Mesenchymal stem cell (in vitro differentiated cells and primary cell): ENCODE measurements around the gene NACC2.

ENCODE experiments used
- DNase-seq: peaks from one replicate; pipeline ENCODE4 v3.0.0-alpha.2; 2013
- H2AFZ ChIP-seq: one replicate; pipeline ENCODE4 v1.6.1; 2013; ENCODE audit warnings: low read depth, mild to moderate bottlenecking, control low read depth, inconsistent platforms, low read length, moderate library complexity
- H2AK5ac ChIP-seq: 2 replicates; pipeline ENCODE4 v1.6.1; 2013; ENCODE audit warnings: low read length, moderate library complexity, mild to moderate bottlenecking, inconsistent platforms; ENCODE audit not compliant: severe bottlenecking
- H2BK120ac ChIP-seq: one replicate; pipeline ENCODE4 v1.6.1; 2013; ENCODE audit warnings: low read depth, mild to moderate bottlenecking, inconsistent platforms, low read length, moderate library complexity
- H2BK12ac ChIP-seq, 2 experiments: one replicate each; pipeline ENCODE4 v1.6.1; 2013; ENCODE audit warnings: inconsistent platforms in 2 of 2, low read length in 2 of 2, mild to moderate bottlenecking in 2 of 2, moderate library complexity in 2 of 2, control low read depth in 1 of 2
- H2BK15ac ChIP-seq: one replicate; pipeline ENCODE4 v1.6.1; 2013; ENCODE audit warnings: mild to moderate bottlenecking, low read depth, inconsistent platforms; ENCODE audit not compliant: poor library complexity, severe bottlenecking
- H2BK5ac ChIP-seq: 2 replicates; pipeline ENCODE4 v1.6.1; 2013; ENCODE audit warnings: low read depth, mild to moderate bottlenecking, low read length, control low read depth, inconsistent platforms; ENCODE audit not compliant: poor library complexity, severe bottlenecking
- H3K14ac ChIP-seq, 2 experiments: one replicate each; pipeline ENCODE4 v1.6.1; 2013; ENCODE audit warnings: inconsistent platforms in 2 of 2, low read length in 2 of 2, control low read depth in 1 of 2, mild to moderate bottlenecking in 1 of 2, moderate library complexity in 1 of 2
- H3K18ac ChIP-seq, 2 experiments: one replicate each; pipeline ENCODE4 v1.6.1; 2013; ENCODE audit warnings: inconsistent platforms in 2 of 2, low read length in 2 of 2, control low read depth in 1 of 2, low read depth in 1 of 2, mild to moderate bottlenecking in 1 of 2
- H3K23ac ChIP-seq, 2 experiments: one replicate each; pipeline ENCODE4 v1.6.1; 2013; ENCODE audit warnings: inconsistent platforms in 2 of 2, low read length in 2 of 2, mild to moderate bottlenecking in 2 of 2, moderate library complexity in 2 of 2, control low read depth in 1 of 2
- H3K27ac ChIP-seq: 2 replicates; pipeline ENCODE4 v1.5.1; 2013; ENCODE audit warnings: mild to moderate bottlenecking, moderate library complexity, low read length, control low read depth, inconsistent platforms; ENCODE audit not compliant: poor library complexity, severe bottlenecking
- H3K27me3 ChIP-seq, 2 experiments: 2 replicates each; pipeline versions ENCODE4 v1.6.1 to v1.7.0; 2013; ENCODE audit warnings: low read length in 2 of 2, mild to moderate bottlenecking in 2 of 2, moderate library complexity in 2 of 2, control low read depth in 1 of 2, inconsistent platforms in 1 of 2; ENCODE audit not compliant: control insufficient read depth in 1 of 2, insufficient read depth in 1 of 2
- H3K36me3 ChIP-seq, 2 experiments: 2 replicates each; pipeline versions ENCODE4 v1.6.1 to v1.7.0; 2013; ENCODE audit warnings: low read length in 2 of 2, control low read depth in 1 of 2, inconsistent platforms in 1 of 2, low read depth in 1 of 2, mild to moderate bottlenecking in 1 of 2; ENCODE audit not compliant: insufficient read depth in 2 of 2, control insufficient read depth in 1 of 2
- H3K4ac ChIP-seq, 2 experiments: one replicate each; pipeline ENCODE4 v1.6.1; 2013; ENCODE audit warnings: inconsistent platforms in 2 of 2, low read length in 2 of 2, mild to moderate bottlenecking in 2 of 2, moderate library complexity in 2 of 2, control low read depth in 1 of 2, low read depth in 1 of 2
- H3K4me1 ChIP-seq: 2 replicates; pipeline ENCODE4 v1.6.1; 2013; ENCODE audit warnings: low read depth, low read length, control low read depth; ENCODE audit not compliant: control insufficient read depth, insufficient read depth
- H3K4me2 ChIP-seq: 2 replicates; pipeline ENCODE4 v1.6.1; 2013; ENCODE audit warnings: low read length, mild to moderate bottlenecking, inconsistent platforms; ENCODE audit not compliant: poor library complexity, severe bottlenecking
- H3K4me3 ChIP-seq, 2 experiments: 2 replicates each; pipeline versions ENCODE4 v1.5.1 to v1.7.0; 2013; ENCODE audit warnings: low read length in 2 of 2, mild to moderate bottlenecking in 2 of 2, control low read depth in 1 of 2, low read depth in 1 of 2; ENCODE audit not compliant: insufficient read depth in 1 of 2
- H3K79me1 ChIP-seq: replicated peaks from 2 replicates; pipeline ENCODE4 v1.6.1; 2013; ENCODE audit warnings: mild to moderate bottlenecking, control low read depth, low read length, inconsistent platforms; ENCODE audit not compliant: poor library complexity, severe bottlenecking
- H3K9ac ChIP-seq: 2 replicates; pipeline ENCODE4 v1.7.0; 2013; ENCODE audit warnings: mild to moderate bottlenecking, low read length, moderate library complexity
- H3K9me3 ChIP-seq: 2 replicates; pipeline ENCODE4 v1.7.0; 2013; ENCODE audit warnings: mild to moderate bottlenecking, low read length; ENCODE audit not compliant: control insufficient read depth
- H4K8ac ChIP-seq: one replicate; pipeline ENCODE4 v1.6.1; 2013; ENCODE audit warnings: inconsistent platforms, mild to moderate bottlenecking, low read length, moderate library complexity
- H4K91ac ChIP-seq: one replicate; pipeline ENCODE4 v1.6.1; 2013; ENCODE audit warnings: mild to moderate bottlenecking, low read length, inconsistent platforms
- WGBS: methylation state at CpG from one replicate; pipeline ENCODE4 v1.1.7; 2013; ENCODE audit warnings: mixed read lengths; 5-methylcytosine and 5-hydroxymethylcytosine counted together

NACC2 gene

DNA sequence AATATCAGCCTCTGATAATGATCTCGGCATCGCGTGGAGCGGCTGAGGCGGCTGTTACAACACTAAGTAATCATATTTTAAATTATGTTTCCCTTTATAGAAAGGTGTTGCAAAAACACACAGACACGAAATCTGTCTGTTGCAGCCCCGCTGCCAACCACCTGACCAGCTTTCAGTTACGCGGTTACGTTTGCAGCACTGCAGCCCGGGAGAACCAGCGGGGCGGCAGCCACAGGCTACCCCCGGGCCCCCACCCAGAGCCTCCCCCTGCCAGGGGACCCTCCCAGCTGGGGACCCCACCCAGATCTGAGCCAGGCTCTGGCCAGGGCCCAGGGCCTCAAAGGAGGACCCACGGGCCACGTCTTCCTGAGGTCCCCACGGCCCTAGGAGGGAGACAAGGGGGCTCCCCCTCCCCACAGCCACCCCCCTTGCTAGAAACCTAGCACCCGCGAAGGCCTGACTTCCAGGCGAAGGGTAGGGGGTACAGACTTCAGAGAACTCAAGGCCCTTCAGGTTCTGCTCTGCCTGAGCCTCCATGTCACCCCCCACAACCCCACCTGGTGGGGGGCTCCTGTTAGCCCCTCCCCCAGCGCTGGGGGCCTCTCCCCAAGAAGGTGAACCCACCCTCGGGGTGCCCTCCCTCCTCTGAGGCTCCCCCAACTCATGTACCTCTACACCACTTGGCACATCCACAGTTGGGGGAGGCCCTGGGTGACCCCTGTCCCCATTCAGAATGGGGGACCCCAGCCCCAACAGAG, 6.0 kb downstream of the NACC2 start:
- H3K36me3 ChIP-seq, result peaks cover 5 to 55% of the 10 kb centered on the region in 2 experiments
- no peak for DNase-seq
- H2BK5ac ChIP-seq, result no peak overlapping the region
- H3K27me3 ChIP-seq, result no peaks in the 10 kb centered on the region
- no peak overlapping the region for H3K27ac ChIP-seq
- peaks cover 22% of the 10 kb centered on the region for H3K79me1 ChIP-seq
- no peak overlapping the region for H4K91ac ChIP-seq
- no peak overlapping the region for H4K8ac ChIP-seq
- no peak overlapping the region for H3K18ac ChIP-seq
- peak overlapping the region; percentile 13 for H2BK120ac ChIP-seq
- no peak overlapping the region for H3K9ac ChIP-seq
- no peak overlapping the region for H2AK5ac ChIP-seq
- peaks cover 65% of the 10 kb centered on the region for H3K4me1 ChIP-seq
- no peak overlapping the region for H2AFZ ChIP-seq
- no peak overlapping the region for H3K14ac ChIP-seq
- 85% methylated on average over 17 of the region's 22 CpGs for WGBS
- H3K4me3 ChIP-seq, result no peak overlapping the region
- no peak overlapping the region for H3K4me2 ChIP-seq
- H3K4ac ChIP-seq, result no peak overlapping the region
- H2BK12ac ChIP-seq, result peak overlapping the region in 1 of 2 experiments; percentile 7
- H3K23ac ChIP-seq, result no peak overlapping the region
- no peaks in the 10 kb centered on the region for H3K9me3 ChIP-seq
- no peak overlapping the region for H2BK15ac ChIP-seq

DNA sequence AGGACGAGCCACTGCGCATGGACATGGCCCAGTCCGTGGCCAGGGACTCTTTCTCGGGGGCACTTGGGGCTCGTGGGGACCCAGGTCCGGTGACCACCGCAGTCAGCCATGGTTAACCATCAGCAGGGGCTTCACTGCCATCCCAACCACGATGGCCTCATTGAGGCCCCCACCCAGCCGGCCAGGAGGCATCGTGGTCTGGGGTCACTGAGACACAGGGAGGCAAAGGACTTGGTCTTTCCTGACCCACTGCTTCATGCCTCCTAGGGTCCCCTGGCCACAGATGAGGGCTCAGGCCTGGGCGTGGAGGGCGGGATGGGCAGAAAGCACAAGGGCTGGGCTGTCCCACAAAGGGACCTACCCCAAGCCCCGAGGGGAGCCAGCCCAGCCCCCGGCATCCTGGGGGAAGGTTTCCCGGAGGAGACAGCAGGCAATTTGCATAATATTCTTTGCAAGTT, 6.6 kb downstream of the NACC2 start:
- DNase-seq, result no peak
- H3K9ac ChIP-seq, result no peak overlapping the region
- H3K27me3 ChIP-seq, result no peaks in the 10 kb centered on the region

DNA sequence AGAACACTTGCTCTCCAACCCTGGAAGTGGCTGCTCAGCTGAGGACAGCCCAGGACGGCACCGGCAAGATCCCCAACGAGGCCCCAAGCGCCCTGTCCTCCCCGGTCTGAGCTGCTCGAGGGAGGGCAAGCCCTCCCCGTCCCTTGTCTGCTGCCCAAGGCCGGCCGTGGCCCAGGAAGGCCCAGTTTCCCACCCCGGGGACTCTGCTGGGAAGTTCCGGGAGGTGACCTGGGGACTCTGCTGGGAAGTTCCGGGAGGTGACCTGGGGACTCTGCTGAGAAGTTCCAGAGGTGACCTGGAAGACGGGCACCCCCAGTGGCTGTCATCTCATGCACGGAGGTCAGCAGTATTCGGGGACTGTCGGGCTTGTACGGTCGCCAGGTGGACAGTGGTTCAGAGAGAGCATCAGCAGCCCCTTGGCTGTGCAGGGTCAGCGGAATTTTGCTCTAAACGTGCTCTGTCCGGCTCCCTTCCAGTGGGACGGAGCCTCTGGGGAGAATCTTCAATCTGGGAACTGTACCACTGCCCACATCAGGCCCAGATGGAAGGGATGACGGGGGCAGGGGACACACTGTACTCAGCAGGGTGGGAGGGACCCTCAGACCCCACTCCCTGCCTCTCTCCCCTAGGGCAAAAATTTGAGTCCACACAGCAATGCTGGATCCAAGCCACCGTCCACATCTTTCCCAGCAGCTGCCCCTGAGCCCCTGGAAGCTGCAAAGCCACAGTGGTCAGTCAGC, 7.2 kb downstream of the NACC2 start:
- H4K8ac ChIP-seq, result no peak overlapping the region
- WGBS, result 86% methylated on average over 24 of the region's 24 CpGs
- peaks cover 5 to 66% of the 10 kb centered on the region in 2 experiments for H3K36me3 ChIP-seq
- no peak overlapping the region for H2AK5ac ChIP-seq
- H3K4ac ChIP-seq, result no peak overlapping the region
- no peak overlapping the region for H3K27ac ChIP-seq
- H3K9ac ChIP-seq, result no peak overlapping the region
- no peaks in the 10 kb centered on the region for H3K9me3 ChIP-seq
- no peak for DNase-seq
- H2BK15ac ChIP-seq, result no peak overlapping the region
- no peak overlapping the region for H3K14ac ChIP-seq
- no peak overlapping the region for H3K23ac ChIP-seq
- H4K91ac ChIP-seq, result no peak overlapping the region
- peaks cover 55% of the 10 kb centered on the region for H3K4me1 ChIP-seq
- no peak overlapping the region for H2BK120ac ChIP-seq
- no peak overlapping the region for H3K4me2 ChIP-seq
- no peak overlapping the region for H3K4me3 ChIP-seq
- peak overlapping the region in 1 of 2 experiments; percentile 15 for H2BK12ac ChIP-seq
- no peaks in the 10 kb centered on the region for H3K27me3 ChIP-seq
- peaks cover 24% of the 10 kb centered on the region for H3K79me1 ChIP-seq
- no peak overlapping the region for H2BK5ac ChIP-seq
- H3K18ac ChIP-seq, result peak overlapping the region in 1 of 2 experiments; percentile 52
- H2AFZ ChIP-seq, result no peak overlapping the region

More for the DNA sequence above, 6.6 kb downstream of the NACC2 start:
- Histone ChIP-seq H3K14ac (no peak overlapping the region), H3K18ac (peak overlapping the region in 1 of 2 experiments; percentile 15), H3K27ac (no peak overlapping the region), H2AFZ (no peak overlapping the region), H4K91ac (peak overlapping the region; percentile 12), H2AK5ac (no peak overlapping the region), H3K23ac (no peak overlapping the region), H3K4me2 (no peak overlapping the region), H3K4ac (no peak overlapping the region), H4K8ac (no peak overlapping the region), H3K9me3 (no peaks in the 10 kb centered on the region), H2BK12ac (peak overlapping the region in 1 of 2 experiments; percentile 21), H2BK120ac (no peak overlapping the region), H3K4me3 (no peak overlapping the region), H2BK15ac (no peak overlapping the region), H3K79me1 (peaks cover 23% of the 10 kb centered on the region), H3K4me1 (peaks cover 60% of the 10 kb centered on the region), H3K36me3 (peaks cover 5 to 61% of the 10 kb centered on the region in 2 experiments), H2BK5ac (no peak overlapping the region)
- WGBS, result 92% methylated on average over 15 of the region's 15 CpGs
